Coronary artery (tissue), 2 donors: ENCODE data around the gene SEMA3A.

Source experiments
- DNase-seq: peaks from one replicate; pipeline ENCODE4 v3.0.0-alpha.2; 2017; ENCODE audit warnings: low spot score
- H3K27ac ChIP-seq, 2 donors: fragments of 200-600 bp; sonication (generic); one replicate each; pipeline ENCODE4 v1.5.1; 2016 to 2019
- H3K4me3 ChIP-seq: fragments of 200-600 bp; sonication (generic); 2 replicates; pipeline ENCODE4 v1.5.1; 2016; ENCODE audit warnings: mild to moderate bottlenecking, moderate library complexity
- CTCF ChIP-seq: fragments of 200-600 bp; sonication (generic); IDR thresholded peaks from one replicate; pipeline ENCODE4 v1.5.1; 2019; ENCODE audit warnings: antibody characterized with exemption

Gene SEMA3A

DNA sequence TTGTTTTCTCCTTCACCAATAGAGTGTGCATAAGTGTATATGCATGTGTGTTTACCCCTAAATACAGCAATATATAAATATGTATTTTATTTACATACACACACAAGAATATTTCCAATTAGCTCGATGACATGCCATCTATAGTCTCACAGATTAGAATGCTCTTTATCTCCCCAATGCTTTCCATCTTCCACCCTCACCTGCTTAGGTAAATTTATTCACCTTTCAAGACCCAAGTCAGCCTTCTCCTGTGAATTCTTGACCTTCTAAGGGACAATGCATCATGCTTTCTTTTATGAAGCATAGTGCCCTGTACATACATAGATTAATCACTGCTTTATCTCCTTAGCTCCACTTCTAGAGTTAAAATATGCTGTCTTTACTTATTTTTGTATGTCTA lies 49.7 kb downstream of the SEMA3A start:
- Histone ChIP-seq H3K27ac (no peak overlapping the region), H3K4me3 (no peak overlapping the region)
- TF ChIP-seq CTCF, result no peak
- no peak for DNase-seq

DNA sequence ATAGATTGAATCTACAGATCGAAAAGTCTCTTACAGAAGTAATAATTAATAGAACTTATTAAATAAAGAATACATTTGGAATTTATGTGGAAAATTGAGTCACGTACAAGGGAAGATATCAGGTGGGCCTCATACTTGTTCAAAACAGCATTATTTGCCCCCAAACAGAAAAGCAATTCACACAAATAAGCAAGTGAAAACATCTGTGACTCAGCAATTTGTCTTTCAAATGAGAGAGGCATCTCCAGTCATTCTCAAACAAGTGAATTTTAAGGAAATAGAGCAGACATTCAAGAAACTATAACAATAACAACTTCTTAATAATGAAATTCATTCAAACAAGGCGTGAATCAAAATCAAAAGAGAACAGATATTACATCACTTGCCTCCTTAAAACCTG lies 50.1 kb downstream of the SEMA3A start:
- no peak for DNase-seq
- TF ChIP-seq CTCF, result no peak
- H3K4me3 ChIP-seq, result no peak overlapping the region
- H3K27ac ChIP-seq, result no peak overlapping the region

DNA sequence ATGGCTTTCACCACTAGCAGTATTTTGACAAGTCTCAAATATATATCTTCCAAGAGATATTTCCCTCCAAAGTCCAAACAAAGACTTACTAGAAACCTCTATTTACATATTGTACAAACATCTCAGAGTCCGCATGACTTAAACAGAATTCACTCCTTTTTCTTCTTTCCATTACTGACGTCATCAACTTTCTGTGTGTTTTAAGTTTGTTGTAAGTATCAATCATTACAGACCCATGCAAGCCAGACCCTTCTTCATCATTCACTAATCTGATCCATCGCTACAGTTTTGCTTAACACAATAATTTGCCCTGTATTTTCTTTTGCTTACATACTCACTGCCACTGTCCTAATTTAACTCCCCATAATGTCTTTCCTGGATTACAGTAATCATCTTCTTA lies 51.9 kb downstream of the SEMA3A start:
- TF ChIP-seq CTCF, result no peak
- Histone ChIP-seq H3K27ac (no peak overlapping the region), H3K4me3 (no peak overlapping the region)
- DNase-seq, result no peak

- TF ChIP-seq CTCF, result no peak
- DNase-seq, result no peak
- no peak overlapping the region for H3K27ac ChIP-seq
- no peak overlapping the region for H3K4me3 ChIP-seq
Measured at GRCh38 chr7:84139986-84140729, 54.4 kb downstream of the SEMA3A start.

DNA sequence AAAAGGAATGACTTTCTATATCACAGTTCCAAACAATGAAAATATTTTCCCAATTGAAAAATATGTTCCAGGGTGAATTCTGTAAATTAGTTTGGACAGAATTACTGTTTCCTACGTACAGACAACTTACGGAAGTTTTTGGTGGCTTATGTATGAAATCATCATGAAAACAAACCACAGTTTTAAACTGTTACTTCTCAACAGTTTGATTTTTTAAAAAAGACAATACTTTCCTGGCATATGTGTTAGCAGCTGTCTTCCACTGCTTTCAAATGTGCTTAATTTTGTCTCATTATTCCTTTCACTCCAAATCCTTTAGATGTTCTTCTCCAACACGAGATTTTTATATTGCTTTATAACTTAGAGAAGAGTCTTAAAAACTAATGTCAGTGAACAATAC lies 56.2 kb downstream of the SEMA3A start:
- TF ChIP-seq CTCF, result no peak
- Histone ChIP-seq H3K27ac (no peak overlapping the region), H3K4me3 (no peak overlapping the region)
- DNase-seq, result no peak

GRCh38 chr7:84137812-84138211 lies 56.8 kb downstream of the SEMA3A start:
- Histone ChIP-seq H3K4me3 (no peak overlapping the region), H3K27ac (no peak overlapping the region)
- TF ChIP-seq CTCF, result no peak
- no peak for DNase-seq

DNA sequence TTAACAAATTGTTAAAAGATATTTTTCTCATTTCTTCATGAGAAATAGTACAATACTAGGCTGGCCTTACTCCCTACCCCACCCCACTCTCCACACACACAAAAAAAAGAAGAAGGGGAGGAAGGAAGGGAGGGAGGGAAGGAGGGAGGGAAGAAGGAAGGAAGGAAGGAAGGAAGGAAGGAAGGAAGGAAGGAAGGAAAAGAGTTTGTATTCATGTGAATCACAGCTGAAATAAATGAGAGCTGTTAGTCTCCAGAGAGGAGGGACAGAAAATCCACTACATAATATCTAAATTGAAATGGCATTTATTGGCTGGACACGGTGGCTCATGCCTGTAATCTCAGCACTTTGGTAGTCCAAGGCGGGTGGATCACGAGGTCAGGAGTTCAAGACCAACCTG lies 57.8 kb downstream of the SEMA3A start:
- Histone ChIP-seq H3K4me3 (no peak overlapping the region), H3K27ac (no peak overlapping the region)
- DNase-seq, result no peak
- TF ChIP-seq CTCF, result no peak
